IPS DF 19.7 (cell line): ENCODE results near the gene GPR3.
"Not testable (repeated sequence)": the region's sequence is repeated elsewhere in the genome, so short reads cannot be mapped to it uniquely, and the experiment has no call there.

Source experiments
- DNase-seq: peaks from one replicate; pipeline ENCODE4 v3.0.0-alpha.2; 2013; ENCODE audit warnings: low read depth, low spot score

Gene GPR3

DNA sequence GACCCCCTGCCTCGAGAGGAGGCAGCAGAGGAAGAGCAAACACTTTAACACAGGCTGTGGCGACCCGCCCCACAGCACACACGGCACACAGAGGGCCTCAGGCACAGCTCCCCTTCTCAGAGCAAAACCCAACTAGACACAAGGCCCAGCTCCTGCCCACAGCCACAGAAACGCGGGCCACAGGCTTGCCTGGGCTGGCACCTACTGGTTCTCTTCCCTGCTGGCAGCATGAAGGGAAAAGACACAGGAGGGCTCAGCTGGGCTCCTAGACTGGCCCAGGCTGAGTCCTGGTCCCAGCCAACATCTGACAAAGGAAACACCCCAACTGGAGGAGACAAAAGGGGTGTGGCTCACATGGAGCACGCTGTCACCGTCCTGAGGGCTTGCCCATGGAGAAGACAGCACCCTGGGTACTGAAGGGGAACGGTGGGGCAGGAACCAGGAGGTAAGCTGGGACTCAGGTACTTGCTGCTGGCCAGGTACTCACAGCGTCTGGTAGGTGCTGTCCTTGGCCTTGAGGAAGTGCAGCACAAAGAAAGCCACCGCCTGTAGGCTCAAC is 12.8 kb upstream of the GPR3 start:
- no peak for DNase-seq

DNA sequence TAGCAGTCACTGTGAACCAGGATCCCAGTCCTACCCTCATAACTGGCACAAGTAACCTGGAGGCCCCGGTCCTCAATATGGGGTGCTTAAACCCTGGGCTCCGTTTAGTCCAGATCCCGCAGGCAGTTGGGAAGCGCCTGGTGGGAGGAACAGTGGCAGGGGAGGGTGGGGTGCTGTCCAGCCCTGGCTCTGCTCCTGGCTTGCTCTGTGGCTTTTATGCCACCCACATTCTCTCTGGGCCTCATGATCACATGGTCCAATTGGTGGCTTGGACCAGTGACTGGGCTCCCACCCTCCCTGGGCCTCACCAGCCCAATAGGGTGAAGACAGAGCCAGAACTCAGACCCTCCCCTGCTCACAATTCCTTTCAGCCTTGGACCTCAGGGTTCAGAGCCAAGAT is 12.2 kb upstream of the GPR3 start:
- no peak for DNase-seq

DNA sequence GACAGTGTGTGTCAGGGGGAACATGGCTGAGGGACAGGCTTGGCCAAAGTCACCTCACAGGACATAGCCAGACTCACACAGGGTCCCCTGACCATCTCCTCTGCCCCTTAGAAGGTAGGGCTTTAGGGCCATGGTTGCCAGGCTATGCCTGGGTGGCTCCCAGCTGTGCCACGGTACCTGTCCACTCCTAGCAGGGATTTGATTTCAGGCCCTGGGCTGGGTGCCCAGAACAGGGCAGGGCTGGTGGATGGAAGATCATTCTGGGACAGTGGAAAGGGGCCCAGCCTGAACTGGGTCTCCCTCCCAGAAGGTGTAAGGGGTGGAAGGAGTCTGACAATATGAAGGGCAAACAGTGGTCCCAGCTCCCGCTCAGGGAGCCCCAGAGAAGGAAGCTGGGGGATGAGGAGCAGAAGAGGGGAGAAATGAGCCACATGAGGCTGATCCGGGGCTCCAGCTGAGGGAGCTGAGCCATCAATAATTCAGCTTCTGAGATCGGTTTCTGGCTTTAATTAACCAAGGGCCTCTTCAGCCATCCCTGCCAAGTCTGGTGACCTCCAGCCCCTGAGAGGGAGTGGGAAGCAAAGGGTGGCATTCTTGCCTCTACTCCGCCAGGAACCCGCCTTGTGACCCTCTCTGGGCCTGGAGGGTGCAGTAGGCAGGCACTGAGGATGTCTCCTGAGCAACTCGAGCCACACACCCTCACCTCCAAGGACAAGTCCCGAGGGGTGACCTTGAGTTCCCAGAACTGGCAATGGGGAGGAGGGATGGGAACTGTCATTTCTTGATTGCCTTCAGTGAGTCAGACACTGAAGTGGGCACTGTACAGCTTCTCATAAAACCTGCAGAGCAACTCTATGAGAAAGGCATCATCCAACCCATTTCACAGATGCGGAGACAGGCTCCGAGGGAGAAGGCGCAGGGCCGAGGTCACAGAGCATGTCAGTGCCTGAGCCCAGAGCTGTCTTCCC is 11.4 kb upstream of the GPR3 start:
- no peak for DNase-seq

DNA sequence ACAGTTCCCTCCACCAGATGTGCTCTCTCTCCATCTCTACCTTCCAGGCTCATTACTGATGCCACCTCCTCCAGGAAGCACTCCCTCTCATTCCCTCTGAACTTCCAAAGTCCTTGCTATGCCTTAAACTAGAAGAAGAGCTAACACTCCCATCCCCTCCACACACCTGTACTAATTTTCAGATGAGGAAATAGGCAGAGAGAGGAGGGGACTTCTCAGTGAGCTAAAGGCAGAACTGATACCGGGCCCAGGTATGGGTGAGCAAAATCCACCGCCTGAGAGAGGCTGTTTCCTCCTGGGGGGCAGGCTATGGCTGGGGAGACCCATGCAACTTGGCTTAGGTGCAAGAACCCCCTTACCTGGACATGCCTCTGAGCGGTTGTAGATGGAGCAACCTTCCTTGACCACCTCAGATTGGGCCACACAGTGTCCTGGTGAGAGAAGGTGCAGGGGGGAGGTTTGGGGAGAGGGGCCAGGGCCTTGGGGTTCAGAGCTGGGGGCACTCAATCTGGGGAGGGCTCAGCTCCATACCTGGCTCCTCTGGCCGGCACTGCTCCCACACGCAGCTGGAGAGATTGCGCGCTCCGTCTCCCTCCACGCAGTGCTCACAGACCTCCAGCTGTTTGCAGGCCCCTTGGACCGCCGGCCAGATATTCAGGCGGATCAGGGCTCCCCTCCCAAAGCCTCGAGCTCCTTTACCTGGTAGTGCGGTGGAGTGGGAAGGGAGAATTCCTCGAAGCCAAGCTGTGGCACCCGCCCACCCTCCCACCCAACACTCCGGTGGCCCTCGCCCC is 10.3 kb upstream of the GPR3 start:
- DNase-seq, result no peak

DNA sequence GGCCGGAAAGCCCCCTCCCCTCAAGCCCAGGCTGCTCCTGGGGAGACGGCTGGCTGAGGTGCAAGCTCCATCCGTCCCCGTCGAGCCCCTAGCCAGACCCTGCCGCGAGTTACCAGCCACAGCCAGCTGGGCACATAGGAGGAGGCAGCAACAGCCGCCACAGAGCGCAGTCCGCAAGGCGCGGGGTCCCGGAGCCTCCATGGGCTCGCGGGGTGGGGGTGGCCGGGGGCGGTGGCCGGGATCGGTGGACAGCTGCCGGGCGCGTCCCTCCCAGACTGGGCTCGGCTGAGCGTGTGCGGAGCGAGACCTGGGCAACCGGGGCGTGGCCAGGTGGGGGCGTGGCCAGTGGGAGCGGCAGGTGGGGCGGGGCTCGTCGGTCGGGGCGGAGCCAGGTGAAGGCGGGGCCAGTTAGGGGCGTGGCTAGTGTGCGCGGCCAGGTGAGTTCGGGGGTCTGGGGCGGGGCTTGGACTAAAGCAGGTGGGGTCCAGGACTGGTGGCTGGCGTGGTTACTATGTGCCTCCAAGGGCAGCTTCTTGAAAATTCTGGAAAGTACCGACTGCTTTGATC is 9.3 kb upstream of the GPR3 start, which contains the start of gene CD164L2:
TSS of gene CD164L2 (minus strand) at position 295 of the 567 bp plus-strand sequence. CDS start at position 201, 94 bp downstream.
- no peak for DNase-seq

DNA sequence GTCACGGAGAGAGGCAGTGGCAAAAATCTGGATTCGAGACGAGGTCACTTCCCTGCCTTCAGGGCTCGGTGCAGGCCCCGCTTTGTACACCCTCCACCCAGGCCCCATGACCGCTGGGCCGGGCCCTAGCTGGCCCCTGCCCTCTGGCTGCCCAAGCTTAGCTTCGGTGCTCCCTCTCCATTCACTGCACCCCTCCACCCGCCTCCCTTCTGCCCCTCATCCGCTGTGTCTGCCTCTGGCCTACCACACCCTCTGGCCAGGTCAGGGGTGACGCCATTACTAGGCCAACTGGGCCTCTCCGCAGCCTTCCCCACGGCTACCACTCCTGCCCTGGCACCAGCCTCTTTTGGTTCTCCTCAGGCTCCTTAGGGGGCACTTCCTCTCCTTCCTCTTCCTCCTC is 8.8 kb upstream of the GPR3 start:
- no peak for DNase-seq

DNA sequence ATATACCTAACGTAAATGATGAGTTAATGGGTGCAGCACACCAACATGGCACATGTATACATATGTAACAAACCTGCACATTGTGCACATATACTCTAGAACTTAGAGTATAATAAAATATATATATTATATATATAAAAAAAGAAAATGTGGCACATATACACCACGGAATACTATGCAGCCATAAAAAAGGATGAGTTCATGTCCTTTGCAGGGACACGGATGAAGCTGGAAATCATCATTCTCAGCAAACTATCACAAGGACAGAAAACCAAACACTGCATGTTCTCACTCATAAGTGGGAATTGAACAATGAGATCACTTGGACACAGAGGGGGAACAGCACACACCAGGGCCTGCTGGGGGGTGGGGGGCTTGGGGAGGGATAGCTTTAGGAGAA is 7.6 kb upstream of the GPR3 start:
- DNase-seq, result not testable (repeated sequence)

DNA sequence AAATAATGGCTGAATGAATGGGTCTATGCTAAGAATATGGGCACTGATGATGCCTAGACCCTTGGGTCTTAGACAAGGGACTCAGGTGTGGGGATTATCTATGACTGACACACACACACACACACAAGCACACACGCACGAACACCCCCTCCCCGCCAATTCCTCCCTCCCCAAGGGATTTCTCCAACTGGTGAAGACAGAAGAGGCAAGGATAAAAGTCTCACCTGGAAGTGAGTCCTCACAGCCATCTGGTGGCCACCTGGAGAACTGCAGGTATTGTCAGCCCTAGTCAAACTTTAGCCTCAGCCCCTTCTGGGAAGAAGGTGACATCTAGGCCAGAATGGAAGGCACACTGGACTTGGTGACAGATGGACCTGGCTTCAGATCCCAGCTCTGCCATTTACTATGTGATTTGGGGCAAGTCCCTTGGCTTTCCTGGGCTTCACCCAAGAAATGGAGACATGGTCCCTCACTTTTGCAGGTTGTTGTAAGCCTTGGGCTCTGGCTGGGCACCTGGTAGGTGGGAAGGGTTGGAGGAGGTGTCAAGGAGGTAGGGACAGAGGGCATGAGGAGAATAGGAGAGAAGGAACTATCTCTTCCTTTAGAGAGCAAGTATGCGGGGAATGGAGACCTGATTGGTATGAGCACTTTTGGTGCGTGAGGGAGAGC is 4.0 kb upstream of the GPR3 start:
- DNase-seq, result no peak

DNA sequence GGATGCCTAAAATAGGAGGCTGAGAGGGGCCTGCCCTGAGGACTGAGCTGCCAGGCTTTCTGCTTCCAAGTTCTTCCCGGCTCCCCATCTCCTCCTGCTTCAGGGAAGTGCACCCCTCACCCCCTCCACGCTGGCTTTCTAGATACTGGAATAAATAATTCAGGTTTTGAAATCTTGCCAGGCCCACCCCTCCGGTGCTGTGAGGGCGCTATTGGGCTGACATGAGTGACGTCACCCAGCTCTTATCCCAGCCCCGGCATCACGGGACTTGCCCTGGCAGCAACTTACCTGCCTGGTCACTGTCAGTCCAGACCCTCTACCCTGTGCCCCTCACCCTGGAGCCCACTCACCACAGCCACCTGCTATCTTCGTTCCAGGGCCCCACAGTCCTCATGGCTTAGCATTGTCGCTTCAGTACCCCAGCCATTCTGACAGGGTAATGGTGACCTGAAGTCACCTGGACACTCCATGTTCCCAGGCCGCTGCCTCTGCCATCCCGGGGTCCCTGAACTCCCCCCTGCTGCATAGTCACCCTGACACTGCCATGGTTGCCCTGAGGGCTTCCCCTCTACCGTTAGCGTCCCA is 819 bp upstream of the GPR3 start:
- DNase-seq, result no peak

DNA sequence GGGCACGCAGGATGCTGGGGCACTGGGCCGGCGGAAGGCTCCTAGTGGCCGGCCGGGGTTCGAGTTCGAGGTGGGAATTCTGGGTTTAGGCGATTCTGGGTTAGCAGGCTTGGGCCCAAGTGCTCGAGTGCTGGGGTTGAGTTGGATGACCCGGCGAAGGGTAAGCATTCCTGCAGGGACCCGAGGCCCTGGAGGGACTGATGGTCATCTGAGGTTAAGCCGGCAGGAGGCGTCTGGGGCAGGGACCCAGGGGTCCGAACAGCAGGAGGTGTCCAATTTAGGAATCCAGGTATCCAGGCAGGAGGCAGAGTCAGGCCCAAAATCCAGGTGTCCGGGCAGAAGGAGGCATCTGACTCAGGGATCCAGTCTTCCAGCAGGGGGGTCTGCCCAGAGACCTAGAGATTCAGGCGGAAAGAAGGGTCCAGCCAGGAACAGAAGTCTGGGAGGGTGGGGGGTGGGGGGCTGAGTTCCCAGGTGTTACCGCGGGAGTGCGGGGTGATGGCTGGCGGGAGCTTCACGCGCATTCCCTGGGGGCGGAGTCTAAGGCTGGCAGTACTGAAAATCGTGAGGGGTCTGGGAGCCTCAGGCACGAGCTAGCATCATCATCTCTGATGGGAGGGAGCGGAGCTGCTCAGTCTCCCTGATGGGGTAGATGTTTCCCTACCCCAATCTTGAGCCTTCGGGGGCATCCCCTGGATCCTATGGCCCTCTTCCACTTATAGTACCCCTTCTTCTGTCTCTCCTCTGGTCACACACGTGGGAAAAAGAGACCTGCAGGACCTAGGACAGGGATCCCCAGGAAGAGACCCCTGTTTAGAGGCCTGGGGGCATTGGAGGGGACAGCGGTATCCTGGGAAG is 585 bp downstream of the GPR3 start:
- no peak for DNase-seq

DNA sequence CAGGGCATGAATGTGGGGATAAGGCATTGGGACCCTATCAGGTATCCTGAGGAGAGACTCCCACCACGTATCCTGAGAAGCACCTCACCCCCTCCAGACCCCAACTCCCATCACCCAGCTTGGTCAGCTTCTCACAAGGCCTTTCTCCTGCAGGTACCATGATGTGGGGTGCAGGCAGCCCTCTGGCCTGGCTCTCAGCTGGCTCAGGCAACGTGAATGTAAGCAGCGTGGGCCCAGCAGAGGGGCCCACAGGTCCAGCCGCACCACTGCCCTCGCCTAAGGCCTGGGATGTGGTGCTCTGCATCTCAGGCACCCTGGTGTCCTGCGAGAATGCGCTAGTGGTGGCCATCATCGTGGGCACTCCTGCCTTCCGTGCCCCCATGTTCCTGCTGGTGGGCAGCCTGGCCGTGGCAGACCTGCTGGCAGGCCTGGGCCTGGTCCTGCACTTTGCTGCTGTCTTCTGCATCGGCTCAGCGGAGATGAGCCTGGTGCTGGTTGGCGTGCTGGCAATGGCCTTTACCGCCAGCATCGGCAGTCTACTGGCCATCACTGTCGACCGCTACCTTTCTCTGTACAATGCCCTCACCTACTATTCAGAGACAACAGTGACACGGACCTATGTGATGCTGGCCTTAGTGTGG is 1.3 kb downstream of the GPR3 start:
- no peak for DNase-seq

DNA sequence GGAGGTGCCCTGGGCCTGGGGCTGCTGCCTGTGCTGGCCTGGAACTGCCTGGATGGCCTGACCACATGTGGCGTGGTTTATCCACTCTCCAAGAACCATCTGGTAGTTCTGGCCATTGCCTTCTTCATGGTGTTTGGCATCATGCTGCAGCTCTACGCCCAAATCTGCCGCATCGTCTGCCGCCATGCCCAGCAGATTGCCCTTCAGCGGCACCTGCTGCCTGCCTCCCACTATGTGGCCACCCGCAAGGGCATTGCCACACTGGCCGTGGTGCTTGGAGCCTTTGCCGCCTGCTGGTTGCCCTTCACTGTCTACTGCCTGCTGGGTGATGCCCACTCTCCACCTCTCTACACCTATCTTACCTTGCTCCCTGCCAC is 1.8 kb downstream of the GPR3 start:
- DNase-seq, result no peak

DNA sequence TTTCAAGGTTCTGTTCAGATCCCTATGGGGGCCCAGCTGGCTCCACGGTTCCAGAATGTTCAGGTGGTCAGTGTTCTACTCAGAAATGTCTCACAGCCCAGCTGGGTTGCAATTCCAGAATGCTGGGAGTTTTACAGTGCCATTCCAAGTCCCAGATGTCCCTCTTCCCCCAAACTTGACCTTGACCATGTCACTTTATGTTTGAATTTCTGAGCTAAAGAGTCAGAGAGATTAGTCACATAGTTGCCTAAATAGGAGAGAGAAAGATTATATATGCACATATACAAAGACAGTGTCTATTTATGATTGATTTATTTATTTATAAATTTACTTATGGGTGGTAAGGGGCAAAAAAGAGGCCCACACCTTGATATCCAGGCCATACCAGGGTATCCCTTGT is 2.5 kb downstream of the GPR3 start:
- no peak for DNase-seq

DNA sequence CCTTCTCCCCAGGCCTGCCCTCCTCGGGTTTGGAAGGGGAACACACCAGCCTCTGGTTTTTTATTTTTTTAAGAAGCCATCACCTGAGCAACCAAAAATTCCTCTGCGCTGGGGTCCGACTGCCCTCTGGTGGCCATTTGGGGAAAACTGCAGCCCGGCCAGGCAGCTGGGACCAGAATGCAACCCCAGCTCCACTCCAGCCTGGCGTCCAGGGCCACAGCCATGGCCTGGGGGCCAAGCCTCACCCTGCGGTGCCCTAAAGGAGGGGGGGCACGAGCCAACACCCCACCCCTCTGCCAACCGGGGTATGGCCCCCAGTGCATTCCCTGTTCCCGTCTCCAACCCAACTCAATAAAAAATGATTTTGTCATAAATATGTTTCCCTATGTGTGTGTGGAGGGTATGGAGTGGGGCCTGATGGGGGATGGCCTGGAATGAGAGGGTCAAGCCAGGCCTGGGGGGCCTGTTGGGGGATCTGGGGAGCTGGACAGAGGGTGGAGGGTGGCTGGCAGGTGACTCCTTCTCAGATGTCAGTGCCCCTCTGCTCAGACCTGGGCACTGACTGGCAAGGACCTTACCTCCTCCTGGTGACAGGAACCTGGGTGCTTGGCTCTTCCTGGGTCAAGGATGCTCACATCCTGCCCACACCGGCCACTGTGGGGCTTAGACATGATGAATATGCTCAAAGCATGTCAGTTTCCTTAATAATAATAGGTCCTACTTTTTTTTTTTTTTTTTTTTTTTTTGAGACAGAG is 3.2 kb downstream of the GPR3 start:
- DNase-seq, result no peak

DNA sequence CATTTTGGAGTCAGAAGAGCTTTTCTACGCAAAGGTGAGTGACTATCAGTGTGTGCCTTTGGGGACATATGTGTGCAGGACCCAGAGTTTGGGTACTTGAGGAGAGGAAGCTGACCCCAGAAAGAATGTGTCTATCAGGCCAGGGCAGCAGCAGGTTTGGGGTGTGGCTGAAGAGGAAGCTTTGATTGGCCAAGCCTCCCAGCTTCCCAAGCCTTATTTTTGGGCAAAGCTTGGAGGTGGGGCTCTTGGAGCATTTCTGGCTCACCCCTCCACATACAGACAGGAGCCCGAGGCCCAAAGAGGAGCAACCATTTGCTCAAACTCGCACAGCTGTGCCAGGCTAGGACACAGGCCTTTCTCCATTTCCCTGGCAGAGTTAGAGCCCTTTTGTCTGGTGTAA is 4.7 kb downstream of the GPR3 start:
- DNase-seq, result no peak

DNA sequence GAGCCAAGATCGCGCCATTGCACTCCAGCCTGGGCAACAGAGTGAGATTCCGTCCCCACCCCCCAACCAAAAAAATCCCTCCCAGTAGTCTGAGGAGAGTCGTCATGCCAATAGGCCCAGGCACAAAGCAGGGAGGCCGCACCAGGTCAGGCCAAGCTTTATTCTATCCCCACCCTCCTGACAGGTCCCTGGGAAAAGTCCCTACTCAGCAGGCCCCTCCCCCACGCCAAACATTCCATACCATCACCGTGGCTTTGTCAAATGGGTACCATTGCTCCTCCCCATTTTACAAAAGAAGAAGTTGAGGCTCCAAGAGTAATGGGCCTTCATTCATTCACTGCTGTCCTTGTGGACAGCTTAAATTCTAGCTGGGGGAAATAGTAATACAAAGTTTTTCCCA is 5.3 kb downstream of the GPR3 start:
- DNase-seq, result no peak

DNA sequence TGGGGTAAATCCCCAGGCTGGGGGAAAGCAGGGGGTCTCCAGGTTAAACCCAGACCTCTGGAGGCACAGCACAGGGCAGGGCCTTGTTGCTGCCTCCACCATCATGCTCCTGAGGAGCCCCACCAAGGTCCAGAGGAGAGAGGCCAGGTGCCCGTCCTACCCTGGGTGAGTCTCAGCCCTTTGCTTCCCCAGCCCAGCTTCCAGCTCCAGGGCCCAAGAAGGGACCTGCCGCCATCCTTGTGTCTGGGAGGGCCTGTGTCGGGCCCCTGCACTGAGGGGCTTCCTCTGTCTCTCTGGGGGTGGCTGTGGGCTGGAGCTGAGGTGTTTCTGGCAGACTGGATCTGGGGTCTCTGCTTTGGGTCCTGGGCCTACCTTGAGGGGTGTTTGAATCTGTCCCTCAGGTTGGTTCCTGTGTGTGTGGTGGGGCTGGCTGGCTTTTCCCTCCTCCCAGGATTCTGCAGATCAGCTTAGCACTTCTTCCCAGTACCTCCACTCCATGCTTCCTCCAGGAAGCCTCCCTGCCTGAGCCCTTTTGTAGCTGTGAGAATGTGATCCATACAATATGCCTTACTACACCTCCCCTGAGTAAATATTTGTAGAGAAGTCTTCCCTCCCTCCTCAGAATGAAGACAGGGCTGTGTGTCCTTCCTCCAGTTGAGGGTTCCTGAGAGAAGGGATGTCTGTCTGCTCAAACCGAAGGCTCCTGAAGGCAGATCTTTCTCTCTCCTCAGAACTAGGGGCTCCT is 6.2 kb downstream of the GPR3 start:
- DNase-seq, result no peak
